HL-60 (cell line): ENCODE data around the gene NAA11.

Experiments
- DNase-seq, 2 experiments: peaks; one replicate each; pipeline ENCODE4 v3.0.0-alpha.2; 2010 to 2020; ENCODE audit warnings: low read depth in 1 of 2, low spot score in 1 of 2
- H3K27ac ChIP-seq: fragments of 250-450 bp; sonication (Bioruptor Pico); replicated peaks from 2 replicates; pipeline ENCODE4 v1.5.1; 2020; ENCODE audit warnings: mild to moderate bottlenecking, moderate library complexity
- H3K27me3 ChIP-seq: fragments of 250-450 bp; sonication (Bioruptor Pico); 2 replicates; pipeline ENCODE4 v1.5.1; 2021; ENCODE audit warnings: mild to moderate bottlenecking, moderate library complexity; ENCODE audit not compliant: insufficient read depth, poor library complexity, severe bottlenecking
- H3K4me3 ChIP-seq: replicated peaks from 2 replicates; pipeline ENCODE4 v1.5.1; 2011; ENCODE audit warnings: mild to moderate bottlenecking, control low read depth, low read length; ENCODE audit not compliant: insufficient read depth
- GABPA ChIP-seq: IDR thresholded peaks from 2 replicates; pipeline ENCODE4 v1.6.1; 2012; ENCODE audit warnings: low read depth
- POLR2AphosphoS5 ChIP-seq: IDR thresholded peaks from 2 replicates; pipeline ENCODE4 v1.6.1; 2012; ENCODE audit warnings: low read depth
- SPI1 ChIP-seq: IDR thresholded peaks from 2 replicates; pipeline ENCODE4 v1.6.1; 2012; ENCODE audit warnings: low read depth, mild to moderate bottlenecking, borderline replicate concordance
- TF ChIP-seq, protein P1 (sequence below): IDR thresholded peaks from 2 replicates; pipeline ENCODE4 v1.6.1; 2012; ENCODE audit warnings: low read depth; ENCODE audit not compliant: insufficient replicate concordance
- TF ChIP-seq, protein P2 (sequence below): IDR thresholded peaks from one replicate; pipeline ENCODE4 v1.5.1; 2011; ENCODE audit warnings: low read length, control low read depth, inconsistent platforms; ENCODE audit not compliant: insufficient read depth

NAA11 gene

DNA sequence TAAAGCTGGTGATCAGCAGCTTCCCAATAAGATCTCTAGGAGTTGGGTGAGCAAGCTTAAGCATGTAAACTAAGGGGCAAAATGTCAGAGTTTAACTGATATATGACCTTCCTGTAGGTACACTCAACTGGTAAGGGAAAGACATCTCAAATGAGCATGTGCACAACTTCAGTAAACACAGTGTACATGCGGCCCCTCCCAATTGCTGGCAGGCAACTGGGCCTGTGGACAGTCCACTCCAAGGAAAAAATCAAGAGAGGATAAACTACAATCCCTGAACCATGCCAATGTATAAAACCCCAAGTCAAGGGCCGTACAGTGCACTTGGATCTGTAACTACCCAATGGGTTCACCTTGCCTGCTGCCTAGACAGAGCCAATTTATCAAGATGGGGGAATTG, 4.9 kb upstream of the NAA11 start:
- no peak for DNase-seq
- TF ChIP-seq, protein P1, sequence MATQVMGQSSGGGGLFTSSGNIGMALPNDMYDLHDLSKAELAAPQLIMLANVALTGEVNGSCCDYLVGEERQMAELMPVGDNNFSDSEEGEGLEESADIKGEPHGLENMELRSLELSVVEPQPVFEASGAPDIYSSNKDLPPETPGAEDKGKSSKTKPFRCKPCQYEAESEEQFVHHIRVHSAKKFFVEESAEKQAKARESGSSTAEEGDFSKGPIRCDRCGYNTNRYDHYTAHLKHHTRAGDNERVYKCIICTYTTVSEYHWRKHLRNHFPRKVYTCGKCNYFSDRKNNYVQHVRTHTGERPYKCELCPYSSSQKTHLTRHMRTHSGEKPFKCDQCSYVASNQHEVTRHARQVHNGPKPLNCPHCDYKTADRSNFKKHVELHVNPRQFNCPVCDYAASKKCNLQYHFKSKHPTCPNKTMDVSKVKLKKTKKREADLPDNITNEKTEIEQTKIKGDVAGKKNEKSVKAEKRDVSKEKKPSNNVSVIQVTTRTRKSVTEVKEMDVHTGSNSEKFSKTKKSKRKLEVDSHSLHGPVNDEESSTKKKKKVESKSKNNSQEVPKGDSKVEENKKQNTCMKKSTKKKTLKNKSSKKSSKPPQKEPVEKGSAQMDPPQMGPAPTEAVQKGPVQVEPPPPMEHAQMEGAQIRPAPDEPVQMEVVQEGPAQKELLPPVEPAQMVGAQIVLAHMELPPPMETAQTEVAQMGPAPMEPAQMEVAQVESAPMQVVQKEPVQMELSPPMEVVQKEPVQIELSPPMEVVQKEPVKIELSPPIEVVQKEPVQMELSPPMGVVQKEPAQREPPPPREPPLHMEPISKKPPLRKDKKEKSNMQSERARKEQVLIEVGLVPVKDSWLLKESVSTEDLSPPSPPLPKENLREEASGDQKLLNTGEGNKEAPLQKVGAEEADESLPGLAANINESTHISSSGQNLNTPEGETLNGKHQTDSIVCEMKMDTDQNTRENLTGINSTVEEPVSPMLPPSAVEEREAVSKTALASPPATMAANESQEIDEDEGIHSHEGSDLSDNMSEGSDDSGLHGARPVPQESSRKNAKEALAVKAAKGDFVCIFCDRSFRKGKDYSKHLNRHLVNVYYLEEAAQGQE: no peak
- TF ChIP-seq POLR2AphosphoS5: no peak
- TF ChIP-seq SPI1: no peak
- no peak for TF ChIP-seq GABPA
- TF ChIP-seq, protein P2, sequence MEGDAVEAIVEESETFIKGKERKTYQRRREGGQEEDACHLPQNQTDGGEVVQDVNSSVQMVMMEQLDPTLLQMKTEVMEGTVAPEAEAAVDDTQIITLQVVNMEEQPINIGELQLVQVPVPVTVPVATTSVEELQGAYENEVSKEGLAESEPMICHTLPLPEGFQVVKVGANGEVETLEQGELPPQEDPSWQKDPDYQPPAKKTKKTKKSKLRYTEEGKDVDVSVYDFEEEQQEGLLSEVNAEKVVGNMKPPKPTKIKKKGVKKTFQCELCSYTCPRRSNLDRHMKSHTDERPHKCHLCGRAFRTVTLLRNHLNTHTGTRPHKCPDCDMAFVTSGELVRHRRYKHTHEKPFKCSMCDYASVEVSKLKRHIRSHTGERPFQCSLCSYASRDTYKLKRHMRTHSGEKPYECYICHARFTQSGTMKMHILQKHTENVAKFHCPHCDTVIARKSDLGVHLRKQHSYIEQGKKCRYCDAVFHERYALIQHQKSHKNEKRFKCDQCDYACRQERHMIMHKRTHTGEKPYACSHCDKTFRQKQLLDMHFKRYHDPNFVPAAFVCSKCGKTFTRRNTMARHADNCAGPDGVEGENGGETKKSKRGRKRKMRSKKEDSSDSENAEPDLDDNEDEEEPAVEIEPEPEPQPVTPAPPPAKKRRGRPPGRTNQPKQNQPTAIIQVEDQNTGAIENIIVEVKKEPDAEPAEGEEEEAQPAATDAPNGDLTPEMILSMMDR: no peak
- Histone ChIP-seq H3K27me3 (no peaks in the 10 kb centered on the region), H3K27ac (no peak overlapping the region), H3K4me3 (no peak overlapping the region)

DNA sequence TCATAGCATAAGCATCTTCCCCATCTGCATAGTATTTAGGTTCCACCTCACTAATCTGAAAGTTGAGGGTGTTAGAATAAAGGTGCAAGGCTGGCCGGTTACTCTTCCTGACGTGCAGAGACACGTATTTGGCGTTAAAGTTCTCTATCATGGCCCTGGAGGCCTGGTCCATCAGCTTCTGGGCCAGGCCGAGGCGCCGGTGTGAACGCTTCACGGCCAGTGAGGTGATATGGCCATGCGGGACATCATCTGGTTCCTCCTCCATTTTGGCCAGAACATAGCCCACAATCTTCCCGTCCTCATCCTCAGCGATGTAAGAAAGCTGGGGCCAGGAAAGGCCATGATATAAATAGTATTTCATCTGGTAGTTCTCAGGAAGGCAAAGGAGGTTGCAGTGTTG, 425 bp downstream of the NAA11 start:
- H3K4me3 ChIP-seq: no peak overlapping the region

DNA sequence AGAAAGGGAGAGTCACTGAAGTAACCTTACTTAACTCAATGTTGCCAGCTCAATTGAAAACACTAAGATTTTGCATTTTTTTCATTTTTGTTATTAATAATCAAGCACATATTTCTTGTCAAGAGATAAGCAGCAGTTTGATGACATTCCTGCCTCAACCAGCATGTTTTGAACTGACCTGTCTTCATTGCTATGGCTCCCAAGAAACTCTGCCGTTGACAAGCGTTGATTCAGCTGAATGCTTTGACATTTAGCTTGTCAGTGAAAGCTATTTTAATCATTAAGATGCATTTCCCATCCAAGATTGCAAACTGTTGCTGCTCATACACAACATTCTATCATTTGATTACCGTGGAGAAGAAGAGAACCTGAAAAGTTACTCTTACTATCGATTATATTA, 5.9 kb downstream of the NAA11 start:
- TF ChIP-seq SPI1 (no peak), GABPA (no peak)
- TF ChIP-seq, protein P2: no peak
- TF ChIP-seq, protein P1: no peak
- DNase-seq: no peak

More for the DNA sequence above, 425 bp downstream of the NAA11 start:
- DNase-seq: no peak
- no peak overlapping the region for H3K27ac ChIP-seq
- no peak for TF ChIP-seq POLR2AphosphoS5
- no peak for TF ChIP-seq SPI1
- TF ChIP-seq, protein P1: no peak
- TF ChIP-seq, protein P2: no peak
- no peak for TF ChIP-seq GABPA
- H3K27me3 ChIP-seq: no peaks in the 10 kb centered on the region

More for the DNA sequence above, 5.9 kb downstream of the NAA11 start:
- Histone ChIP-seq H3K27ac (no peak overlapping the region), H3K27me3 (no peaks in the 10 kb centered on the region), H3K4me3 (no peak overlapping the region)
